Measurements from ENCODE around the gene SOHLH1. TPM values are rescaled to one million over a fixed set of nuclear protein-coding genes. Genes with fewer than 3 reads are reported as not detected.

SOHLH1 gene
- total and polyA plus RNA-seq, 2 experiments from 2014 or later = not detected

DNA sequence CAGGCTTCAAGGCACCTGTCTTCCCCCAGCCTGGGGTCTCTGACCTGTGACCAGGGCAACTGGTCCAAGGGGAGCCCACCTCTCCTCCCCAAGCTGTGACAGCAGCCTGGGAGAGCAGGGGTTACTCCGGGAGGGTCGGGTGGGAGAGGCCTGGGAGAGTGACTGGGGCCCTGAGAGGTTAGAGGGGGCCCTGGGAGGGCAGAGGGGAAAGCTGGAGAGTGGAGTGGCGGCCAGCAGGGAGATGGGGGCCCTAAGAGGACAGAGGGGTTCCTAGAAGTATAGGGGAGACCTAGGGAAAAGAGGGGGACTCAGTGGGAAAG is 35.9 kb downstream of the SOHLH1 start:
- H2AFZ ChIP-seq = no peak overlapping the region
- no peaks in the 10 kb centered on the region for H3K4me1 ChIP-seq (ENCODE audit: insufficient read depth)
- H3K9me2 ChIP-seq (ENCODE audit: insufficient read depth) = no peaks in the 10 kb centered on the region
- H3K9ac ChIP-seq = no peak overlapping the region
- no peaks in the 10 kb centered on the region for H3K9me3 ChIP-seq (ENCODE audit: low read depth)
- H3K4me3 ChIP-seq = no peak overlapping the region
- H3K27ac ChIP-seq = no peak overlapping the region
- H3K36me3 ChIP-seq (ENCODE audit: low read depth) = no peaks in the 10 kb centered on the region
- DNase-seq = no peak
- H3K79me2 ChIP-seq (ENCODE audit: insufficient read depth) = no peaks in the 10 kb centered on the region
- H3K4me2 ChIP-seq (ENCODE audit: unreplicated experiment) = no peak overlapping the region
- TF ChIP-seq EZH2phosphoT487 (IDR thresholded peaks at IDR 0.05; ENCODE audit: insufficient read depth, low read depth) (no peak), EZH2 (IDR thresholded peaks at IDR 0.05; ENCODE audit: insufficient read depth, poor library complexity, severe bottlenecking) (no peak)
- H3K27me3 ChIP-seq (replicated peaks; ENCODE audit: insufficient read depth) = no peaks in the 10 kb centered on the region
- no peaks in the 10 kb centered on the region for H3F3A ChIP-seq (ENCODE audit: insufficient read depth)
- 42% methylated on average over 3 of the region's 3 CpGs; no CpG with 5 or more reads in 1 of the 2 experiments for WGBS, 2 experiments (ENCODE audit: low coverage in 1 of 2, low lambda C conversion rate in 2 of 2, missing lambda C conversion rate in 2 of 2)
- H4K20me1 ChIP-seq (ENCODE audit: insufficient read depth) = no peaks in the 10 kb centered on the region
- in situ Hi-C loops (cut with MboI) = no loop called here

GRCh38 chr9:135662758-135663450 is 36.4 kb downstream of the SOHLH1 start, which contains the start of gene LCN9:
Gene LCN9, plus strand, starts transcription at chr9:135663309. Its CDS starts 13 bp downstream, at chr9:135663322.
- no peak within 1 kb of the TSS for H2AFZ ChIP-seq
- 40 to 41% methylated on average over 24 to 25 of the region's 25 CpGs for WGBS, 2 experiments (ENCODE audit: low coverage in 1 of 2, low lambda C conversion rate in 2 of 2, missing lambda C conversion rate in 2 of 2)

DNA sequence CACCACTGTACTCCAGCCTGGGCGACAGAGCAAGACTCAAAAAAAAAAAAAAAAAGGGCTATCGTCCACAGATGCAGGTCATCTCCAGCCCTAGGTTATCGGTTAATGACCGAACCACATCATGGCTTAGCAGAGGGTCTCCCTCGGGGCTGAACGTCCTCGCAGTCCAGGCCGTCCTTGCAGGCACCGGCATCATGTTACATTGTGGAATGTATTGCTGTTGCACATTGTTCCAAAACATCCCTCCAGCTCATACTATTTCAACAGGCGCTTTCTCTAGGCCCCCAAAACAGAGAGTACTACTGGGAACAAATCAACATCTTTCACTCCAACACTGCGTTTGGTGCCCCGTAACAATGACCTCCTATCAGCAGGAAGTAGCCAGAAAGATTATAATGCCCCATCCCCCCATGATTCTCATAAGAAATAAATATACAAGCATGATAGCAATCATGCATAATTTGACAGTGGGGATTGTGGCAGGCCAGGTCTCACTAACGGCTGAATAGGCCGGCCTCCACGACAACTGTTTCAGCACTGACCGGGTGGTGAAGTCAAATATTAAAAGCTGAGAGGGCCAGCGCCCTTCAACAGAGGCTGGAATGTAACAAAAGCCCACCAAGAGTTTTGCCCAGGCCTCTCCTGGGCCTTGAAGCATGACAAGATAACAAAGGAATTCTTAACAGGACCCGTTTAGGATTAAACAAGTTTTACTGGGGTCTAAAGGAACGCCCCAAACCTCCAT is 37.3 kb downstream of the SOHLH1 start:
- in situ Hi-C loops (cut with MboI) = no loop called here
- DNase-seq = no peak

More at GRCh38 chr9:135662758-135663450, 36.4 kb downstream of the SOHLH1 start, which contains the start of gene LCN9:
- no peak within 1 kb of the TSS for H3K4me3 ChIP-seq
- H3F3A ChIP-seq (ENCODE audit: insufficient read depth) = no peaks in the 10 kb centered on the region
- H3K79me2 ChIP-seq (ENCODE audit: insufficient read depth) = no peaks in the 10 kb centered on the region
- no peak for DNase-seq
- no peak for TF ChIP-seq EZH2phosphoT487 (IDR thresholded peaks at IDR 0.05; ENCODE audit: insufficient read depth, low read depth)
- TF ChIP-seq EZH2 (IDR thresholded peaks at IDR 0.05; ENCODE audit: insufficient read depth, poor library complexity, severe bottlenecking) = no peak
- in situ Hi-C loops (cut with MboI) = no loop called here
- H4K20me1 ChIP-seq (ENCODE audit: insufficient read depth) = no peaks in the 10 kb centered on the region
- H3K4me1 ChIP-seq (ENCODE audit: insufficient read depth) = no peaks in the 10 kb centered on the region
- H3K4me2 ChIP-seq (ENCODE audit: unreplicated experiment) = no peak within 1 kb of the TSS
- H3K9ac ChIP-seq = no peak within 1 kb of the TSS
- no peaks in the 10 kb centered on the region for H3K27me3 ChIP-seq (replicated peaks; ENCODE audit: insufficient read depth)
- H3K27ac ChIP-seq = no peak within 1 kb of the TSS
- H3K9me2 ChIP-seq (ENCODE audit: insufficient read depth) = no peaks in the 10 kb centered on the region
- H3K36me3 ChIP-seq (ENCODE audit: low read depth) = no peaks in the 10 kb centered on the region
- H3K9me3 ChIP-seq (ENCODE audit: low read depth) = no peaks in the 10 kb centered on the region

GRCh38 chr9:135660407-135660806 is 38.9 kb downstream of the SOHLH1 start:
- Histone ChIP-seq H3F3A (ENCODE audit: insufficient read depth) (no peaks in the 10 kb centered on the region), H3K79me2 (ENCODE audit: insufficient read depth) (no peaks in the 10 kb centered on the region), H2AFZ (no peak overlapping the region), H3K4me3 (no peak overlapping the region), H3K9me2 (ENCODE audit: insufficient read depth) (no peaks in the 10 kb centered on the region), H3K4me2 (ENCODE audit: unreplicated experiment) (no peak overlapping the region), H3K4me1 (ENCODE audit: insufficient read depth) (no peaks in the 10 kb centered on the region), H3K27me3 (replicated peaks; ENCODE audit: insufficient read depth) (peaks cover 5% of the 10 kb centered on the region), H3K36me3 (ENCODE audit: low read depth) (no peaks in the 10 kb centered on the region), H3K9ac (no peak overlapping the region), H3K9me3 (ENCODE audit: low read depth) (no peaks in the 10 kb centered on the region), H4K20me1 (ENCODE audit: insufficient read depth) (no peaks in the 10 kb centered on the region), H3K27ac (no peak overlapping the region)
- in situ Hi-C loops (cut with MboI) = no loop called here
- 77 to 83% methylated on average over 21 to 22 of the region's 22 CpGs for WGBS, 2 experiments (ENCODE audit: low coverage in 1 of 2, low lambda C conversion rate in 2 of 2, missing lambda C conversion rate in 2 of 2)
- no peak for TF ChIP-seq EZH2phosphoT487 (IDR thresholded peaks at IDR 0.05; ENCODE audit: insufficient read depth, low read depth)
- TF ChIP-seq EZH2 (IDR thresholded peaks at IDR 0.05; ENCODE audit: insufficient read depth, poor library complexity, severe bottlenecking) = no peak
- DNase-seq = no peak

More for the DNA sequence above, 37.3 kb downstream of the SOHLH1 start:
- H3K4me3 ChIP-seq = no peak overlapping the region
- H3K79me2 ChIP-seq (ENCODE audit: insufficient read depth) = no peaks in the 10 kb centered on the region
- H3K9ac ChIP-seq = no peak overlapping the region
- no peaks in the 10 kb centered on the region for H3K9me2 ChIP-seq (ENCODE audit: insufficient read depth)
- H3K4me2 ChIP-seq (ENCODE audit: unreplicated experiment) = no peak overlapping the region
- TF ChIP-seq EZH2 (IDR thresholded peaks at IDR 0.05; ENCODE audit: insufficient read depth, poor library complexity, severe bottlenecking) = no peak
- TF ChIP-seq EZH2phosphoT487 (IDR thresholded peaks at IDR 0.05; ENCODE audit: insufficient read depth, low read depth) = no peak
- H3K27me3 ChIP-seq (replicated peaks; ENCODE audit: insufficient read depth) = peaks cover 3% of the 10 kb centered on the region; the same call in 1 of the 2 replicates
- H3K27ac ChIP-seq = no peak overlapping the region
- 46 to 54% methylated on average over 17 to 19 of the region's 19 CpGs for WGBS, 2 experiments (ENCODE audit: low coverage in 1 of 2, low lambda C conversion rate in 2 of 2, missing lambda C conversion rate in 2 of 2)
- H2AFZ ChIP-seq = no peak overlapping the region
- no peaks in the 10 kb centered on the region for H3K4me1 ChIP-seq (ENCODE audit: insufficient read depth)
- no peaks in the 10 kb centered on the region for H3K36me3 ChIP-seq (ENCODE audit: low read depth)
- no peaks in the 10 kb centered on the region for H4K20me1 ChIP-seq (ENCODE audit: insufficient read depth)
- H3F3A ChIP-seq (ENCODE audit: insufficient read depth) = no peaks in the 10 kb centered on the region
- no peaks in the 10 kb centered on the region for H3K9me3 ChIP-seq (ENCODE audit: low read depth)

All from GM23248 (cell line).